Fibroblast of lung (primary cell): Measurements from ENCODE around the gene LDLRAD3.

Experiments used
- EZH2 ChIP-seq: IDR thresholded peaks from 2 replicates; pipeline ENCODE4 v1.5.1; 2012; ENCODE audit warnings: low read length, control low read depth, mild to moderate bottlenecking; ENCODE audit errors: missing control alignments
- TF ChIP-seq, protein P1 (sequence below), 2 donors: IDR thresholded peaks in 1 of 2; conservative IDR thresholded peaks in 1 of 2; 1 replicate in 1 of 2; 2 replicates in 1 of 2; pipeline ENCODE4 v1.5.1; 2011 to 2012; ENCODE audit warnings: low read length in 2 of 2, control low read depth in 1 of 2, inconsistent platforms in 1 of 2, low read depth in 1 of 2, mild to moderate bottlenecking in 1 of 2

DNA sequence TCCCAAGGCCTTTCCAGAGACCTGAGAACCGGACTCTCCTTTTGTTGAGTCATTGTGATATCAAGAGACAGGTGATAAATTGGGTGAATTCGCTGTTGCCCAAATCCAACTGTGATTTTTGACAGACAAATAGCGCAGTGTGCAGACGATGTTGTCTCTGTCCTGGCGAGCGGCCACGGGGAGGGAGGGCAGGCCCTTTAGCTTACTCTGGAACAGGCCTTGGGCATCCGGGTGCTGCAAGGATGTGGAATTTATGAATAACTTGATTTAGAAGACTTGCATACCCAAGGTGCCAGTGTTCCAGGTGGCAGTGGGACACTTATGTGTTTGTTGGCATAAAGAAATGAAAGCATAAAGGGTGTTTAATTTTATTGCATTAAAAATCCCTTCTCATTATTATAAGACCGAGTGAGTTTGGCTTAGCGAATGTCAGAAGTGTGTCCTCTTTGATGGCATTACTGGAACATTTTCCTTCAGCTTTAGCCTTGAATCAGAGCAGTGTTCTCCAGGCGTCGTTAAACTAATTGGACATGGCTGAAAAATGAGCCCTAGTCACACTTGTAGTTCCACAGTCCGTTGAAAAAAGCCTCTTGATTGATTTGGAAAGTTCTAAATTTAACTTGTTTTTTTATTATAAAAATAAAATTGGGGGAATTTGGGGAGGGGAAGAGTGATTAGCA lies 9.4 kb downstream of the LDLRAD3 start:
- TF ChIP-seq, protein P1, sequence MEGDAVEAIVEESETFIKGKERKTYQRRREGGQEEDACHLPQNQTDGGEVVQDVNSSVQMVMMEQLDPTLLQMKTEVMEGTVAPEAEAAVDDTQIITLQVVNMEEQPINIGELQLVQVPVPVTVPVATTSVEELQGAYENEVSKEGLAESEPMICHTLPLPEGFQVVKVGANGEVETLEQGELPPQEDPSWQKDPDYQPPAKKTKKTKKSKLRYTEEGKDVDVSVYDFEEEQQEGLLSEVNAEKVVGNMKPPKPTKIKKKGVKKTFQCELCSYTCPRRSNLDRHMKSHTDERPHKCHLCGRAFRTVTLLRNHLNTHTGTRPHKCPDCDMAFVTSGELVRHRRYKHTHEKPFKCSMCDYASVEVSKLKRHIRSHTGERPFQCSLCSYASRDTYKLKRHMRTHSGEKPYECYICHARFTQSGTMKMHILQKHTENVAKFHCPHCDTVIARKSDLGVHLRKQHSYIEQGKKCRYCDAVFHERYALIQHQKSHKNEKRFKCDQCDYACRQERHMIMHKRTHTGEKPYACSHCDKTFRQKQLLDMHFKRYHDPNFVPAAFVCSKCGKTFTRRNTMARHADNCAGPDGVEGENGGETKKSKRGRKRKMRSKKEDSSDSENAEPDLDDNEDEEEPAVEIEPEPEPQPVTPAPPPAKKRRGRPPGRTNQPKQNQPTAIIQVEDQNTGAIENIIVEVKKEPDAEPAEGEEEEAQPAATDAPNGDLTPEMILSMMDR (conservative IDR thresholded peaks at IDR 0.05 in 1 of 2, IDR thresholded peaks at IDR 0.05 in 1 of 2; ENCODE audit: low read depth in 1 of 2, low read length in 2 of 2): no peak
- no peak for TF ChIP-seq EZH2
